ENCODE results near the gene MAGI2. TPM values are rescaled to one million over a fixed set of nuclear protein-coding genes. Genes with fewer than 3 reads are reported as not detected.

The MAGI2 gene
- total RNA-seq, 1 experiment from 2014 or later = 0.22 TPM

DNA sequence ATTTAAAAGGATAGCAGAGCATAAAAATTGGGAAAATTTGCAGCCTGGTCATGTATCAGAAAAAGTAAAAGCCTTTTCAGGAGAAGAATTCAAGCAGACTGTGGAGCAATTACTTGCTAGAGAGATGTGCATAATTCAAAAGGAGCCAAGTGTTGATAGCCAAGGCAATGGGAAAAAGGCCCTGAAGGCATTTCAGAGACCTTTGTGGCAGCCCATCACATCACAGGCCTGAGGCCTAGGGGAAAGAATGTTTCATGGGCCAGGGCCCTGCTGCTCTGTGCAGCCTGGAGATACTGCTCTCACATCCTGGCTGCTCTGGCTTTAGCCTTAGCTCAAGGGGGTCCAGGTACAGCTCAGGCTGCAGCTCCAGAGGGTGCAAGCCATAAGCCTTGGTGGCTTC is 152.9 kb downstream of the MAGI2 start:
- Histone ChIP-seq H3K36me3 (ENCODE audit: control insufficient read depth in 1 of 2, insufficient read depth in 2 of 2, low read length in 2 of 2) (no peaks in the 10 kb centered on the region), H3K4me1 (ENCODE audit: control insufficient read depth in 1 of 2, insufficient read depth in 2 of 2, low read length in 2 of 2) (no peaks in the 10 kb centered on the region), H4K20me1 (ENCODE audit: insufficient read depth) (no peaks in the 10 kb centered on the region), H3K9ac (ENCODE audit: low read length) (no peak overlapping the region), H3K27ac (ENCODE audit: low read depth, low read length) (no peak overlapping the region), H3K4me2 (ENCODE audit: low read length) (no peak overlapping the region), H3K9me2 (ENCODE audit: insufficient read depth) (no peaks in the 10 kb centered on the region; the same call in 1 of the 2 replicates), H3K9me3 (ENCODE audit: control insufficient read depth in 1 of 2, insufficient read depth in 1 of 2, low read depth in 1 of 2, low read length in 2 of 2) (no peaks in the 10 kb centered on the region), H2AFZ (ENCODE audit: low read depth, low read length, poor library complexity, severe bottlenecking) (no peak overlapping the region), H3K27me3 (ENCODE audit: insufficient read depth, low read length) (no peaks in the 10 kb centered on the region), H3K4me3 (replicated peaks in 1 of 2; ENCODE audit: low read depth in 1 of 2, low read length in 2 of 2) (no peak overlapping the region), H3K79me2 (ENCODE audit: insufficient read depth, low read length) (no peaks in the 10 kb centered on the region)
- POLR2A ChIA-PET = no interaction called here
- CTCF ChIA-PET = no interaction called here
- TF ChIP-seq, protein P1, sequence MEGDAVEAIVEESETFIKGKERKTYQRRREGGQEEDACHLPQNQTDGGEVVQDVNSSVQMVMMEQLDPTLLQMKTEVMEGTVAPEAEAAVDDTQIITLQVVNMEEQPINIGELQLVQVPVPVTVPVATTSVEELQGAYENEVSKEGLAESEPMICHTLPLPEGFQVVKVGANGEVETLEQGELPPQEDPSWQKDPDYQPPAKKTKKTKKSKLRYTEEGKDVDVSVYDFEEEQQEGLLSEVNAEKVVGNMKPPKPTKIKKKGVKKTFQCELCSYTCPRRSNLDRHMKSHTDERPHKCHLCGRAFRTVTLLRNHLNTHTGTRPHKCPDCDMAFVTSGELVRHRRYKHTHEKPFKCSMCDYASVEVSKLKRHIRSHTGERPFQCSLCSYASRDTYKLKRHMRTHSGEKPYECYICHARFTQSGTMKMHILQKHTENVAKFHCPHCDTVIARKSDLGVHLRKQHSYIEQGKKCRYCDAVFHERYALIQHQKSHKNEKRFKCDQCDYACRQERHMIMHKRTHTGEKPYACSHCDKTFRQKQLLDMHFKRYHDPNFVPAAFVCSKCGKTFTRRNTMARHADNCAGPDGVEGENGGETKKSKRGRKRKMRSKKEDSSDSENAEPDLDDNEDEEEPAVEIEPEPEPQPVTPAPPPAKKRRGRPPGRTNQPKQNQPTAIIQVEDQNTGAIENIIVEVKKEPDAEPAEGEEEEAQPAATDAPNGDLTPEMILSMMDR (IDR thresholded peaks at IDR 0.05 in 2 of 3, conservative IDR thresholded peaks at IDR 0.05 in 1 of 3; ENCODE audit: borderline replicate concordance in 1 of 3, insufficient read depth in 1 of 3, low read depth in 2 of 3, low read length in 2 of 3) = no peak
- TF ChIP-seq CBX3 (IDR thresholded peaks at IDR 0.05; ENCODE audit: low read depth) (no peak), POLR2AphosphoS5 (IDR thresholded peaks at IDR 0.05; ENCODE audit: low read depth, low read length) (no peak), ZNF274 (IDR thresholded peaks at IDR 0.05; ENCODE audit: low read depth, low read length) (no peak), POLR2A (IDR thresholded peaks at IDR 0.05; ENCODE audit: borderline replicate concordance, extremely low read depth, insufficient read depth, insufficient read length) (no peak), TCF7L2 (IDR thresholded peaks at IDR 0.05; ENCODE audit: borderline replicate concordance, extremely low read depth, insufficient read depth, insufficient read length) (no peak), EGR1 (IDR thresholded peaks at IDR 0.05; ENCODE audit: low read depth) (no peak), SRF (IDR thresholded peaks at IDR 0.05; ENCODE audit: low read depth) (no peak), YY1 (IDR thresholded peaks at IDR 0.05; ENCODE audit: extremely low read depth, insufficient replicate concordance, low read depth, low read length) (no peak), SIN3A (IDR thresholded peaks at IDR 0.05; ENCODE audit: low read depth) (no peak), EZH2 (IDR thresholded peaks at IDR 0.05) (no peak), EZH2phosphoT487 (IDR thresholded peaks at IDR 0.05; ENCODE audit: borderline replicate concordance) (no peak)
- TF ChIP-seq, protein P2, sequence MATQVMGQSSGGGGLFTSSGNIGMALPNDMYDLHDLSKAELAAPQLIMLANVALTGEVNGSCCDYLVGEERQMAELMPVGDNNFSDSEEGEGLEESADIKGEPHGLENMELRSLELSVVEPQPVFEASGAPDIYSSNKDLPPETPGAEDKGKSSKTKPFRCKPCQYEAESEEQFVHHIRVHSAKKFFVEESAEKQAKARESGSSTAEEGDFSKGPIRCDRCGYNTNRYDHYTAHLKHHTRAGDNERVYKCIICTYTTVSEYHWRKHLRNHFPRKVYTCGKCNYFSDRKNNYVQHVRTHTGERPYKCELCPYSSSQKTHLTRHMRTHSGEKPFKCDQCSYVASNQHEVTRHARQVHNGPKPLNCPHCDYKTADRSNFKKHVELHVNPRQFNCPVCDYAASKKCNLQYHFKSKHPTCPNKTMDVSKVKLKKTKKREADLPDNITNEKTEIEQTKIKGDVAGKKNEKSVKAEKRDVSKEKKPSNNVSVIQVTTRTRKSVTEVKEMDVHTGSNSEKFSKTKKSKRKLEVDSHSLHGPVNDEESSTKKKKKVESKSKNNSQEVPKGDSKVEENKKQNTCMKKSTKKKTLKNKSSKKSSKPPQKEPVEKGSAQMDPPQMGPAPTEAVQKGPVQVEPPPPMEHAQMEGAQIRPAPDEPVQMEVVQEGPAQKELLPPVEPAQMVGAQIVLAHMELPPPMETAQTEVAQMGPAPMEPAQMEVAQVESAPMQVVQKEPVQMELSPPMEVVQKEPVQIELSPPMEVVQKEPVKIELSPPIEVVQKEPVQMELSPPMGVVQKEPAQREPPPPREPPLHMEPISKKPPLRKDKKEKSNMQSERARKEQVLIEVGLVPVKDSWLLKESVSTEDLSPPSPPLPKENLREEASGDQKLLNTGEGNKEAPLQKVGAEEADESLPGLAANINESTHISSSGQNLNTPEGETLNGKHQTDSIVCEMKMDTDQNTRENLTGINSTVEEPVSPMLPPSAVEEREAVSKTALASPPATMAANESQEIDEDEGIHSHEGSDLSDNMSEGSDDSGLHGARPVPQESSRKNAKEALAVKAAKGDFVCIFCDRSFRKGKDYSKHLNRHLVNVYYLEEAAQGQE (IDR thresholded peaks at IDR 0.05; ENCODE audit: low read depth) = no peak
- TF ChIP-seq, protein P3, sequence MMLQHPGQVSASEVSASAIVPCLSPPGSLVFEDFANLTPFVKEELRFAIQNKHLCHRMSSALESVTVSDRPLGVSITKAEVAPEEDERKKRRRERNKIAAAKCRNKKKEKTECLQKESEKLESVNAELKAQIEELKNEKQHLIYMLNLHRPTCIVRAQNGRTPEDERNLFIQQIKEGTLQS (IDR thresholded peaks at IDR 0.05) = no peak
- TF ChIP-seq, protein P4, sequence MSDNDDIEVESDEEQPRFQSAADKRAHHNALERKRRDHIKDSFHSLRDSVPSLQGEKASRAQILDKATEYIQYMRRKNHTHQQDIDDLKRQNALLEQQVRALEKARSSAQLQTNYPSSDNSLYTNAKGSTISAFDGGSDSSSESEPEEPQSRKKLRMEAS (IDR thresholded peaks at IDR 0.05) = no peak
- BruUV-seq (replicated peaks) = no TSS peak
- intact Hi-C loops (cut with micrococcal nuclease) = no loop called here
- no peak for ATAC-seq
- DNase-seq (ENCODE audit: low read depth, low spot score) = no peak
- RAD21 ChIA-PET (ENCODE audit: low non-redundant PET in 1 of 2, low total read pairs in 2 of 2, uncharacterized antibody in 2 of 2, unreplicated experiment in 2 of 2) = no interaction called here
